ENCODE measurements around the gene DIP2C. TPM values are rescaled to one million over a fixed set of nuclear protein-coding genes. Genes with fewer than 3 reads are reported as not detected.

Gene DIP2C
- total RNA-seq, 4 donors from 2014 or later: 13.4 to 32.0 (median 18.4) TPM

DNA sequence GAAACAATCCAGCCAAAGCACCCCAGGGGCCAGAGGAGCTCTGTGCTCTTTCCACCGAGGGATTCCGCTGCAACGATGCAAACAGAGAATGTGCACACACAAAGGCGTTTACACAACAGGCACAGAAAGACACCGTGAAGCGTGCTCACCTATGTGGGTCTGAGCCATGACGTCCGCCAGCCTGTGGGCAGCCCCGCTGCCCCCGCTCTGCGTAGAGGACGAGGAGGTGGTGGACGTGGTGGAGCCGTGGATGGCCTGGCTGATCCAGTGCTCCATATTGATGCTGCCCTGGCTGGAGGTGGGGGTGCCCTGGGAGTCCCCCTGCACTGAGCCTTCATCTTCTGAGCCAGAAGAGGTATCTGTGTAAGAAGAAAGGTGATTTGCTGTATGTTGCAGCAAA is 266.8 kb downstream of the DIP2C start:
- intact Hi-C loops (cut with DNase I; ENCODE audit: low total_unique reads) (no loop called here), in situ Hi-C loops (cut with MboI; ENCODE audit: low pct_ligation_motif_present in 1 of 4, low pct_unique_long_range_greater_than_20kb in 1 of 4, low sequenced_read_pairs in 3 of 4) (no loop called here)
- Histone ChIP-seq H3K9me3 (no peaks in the 10 kb centered on the region), H3K4me3 (no peak overlapping the region), H3K4me1 (peaks cover 0 to 1% (median 0%) of the 10 kb centered on the region in 4 donors), H3K36me3 (no peaks in the 10 kb centered on the region), H3K27me3 (no peaks in the 10 kb centered on the region), H3K27ac (no peak overlapping the region)
- TF ChIP-seq CTCF (IDR thresholded peaks at IDR 0.05): no peak
- no peak for TF ChIP-seq EP300 (IDR thresholded peaks at IDR 0.05; ENCODE audit: low read depth)
- TF ChIP-seq POLR2A (IDR thresholded peaks at IDR 0.05): no peak
- TF ChIP-seq POLR2AphosphoS5 (IDR thresholded peaks at IDR 0.05): no peak
- no peak for DNase-seq
- WGBS, 2 donors (ENCODE audit: low coverage in 1 of 2): 85 to 90% methylated on average over 4 to 14 of the region's 14 CpGs

DNA sequence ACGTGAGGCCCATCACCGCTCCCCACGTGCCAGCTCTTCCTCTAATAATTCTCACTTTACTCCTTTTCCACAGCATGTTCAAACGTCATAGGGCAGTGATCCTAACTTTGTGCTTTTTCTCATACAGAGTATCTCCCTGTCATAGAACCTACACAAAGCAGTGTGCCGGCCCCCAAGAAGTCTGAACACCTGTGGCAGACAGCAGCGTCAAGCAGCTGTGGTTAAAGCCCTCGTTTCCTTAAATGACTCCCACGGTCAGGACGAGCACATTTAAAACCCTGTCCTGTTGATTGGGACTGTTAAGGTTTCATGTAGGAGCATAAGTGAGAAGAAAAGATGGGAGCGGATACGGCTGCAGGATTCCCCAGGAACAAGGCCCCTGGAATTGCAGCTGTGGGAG is 267.2 kb downstream of the DIP2C start:
- 85 to 97% methylated on average over 5 to 11 of the region's 11 CpGs for WGBS, 2 donors (ENCODE audit: low coverage in 1 of 2)
- no peak for TF ChIP-seq POLR2A (IDR thresholded peaks at IDR 0.05)
- TF ChIP-seq EP300 (IDR thresholded peaks at IDR 0.05; ENCODE audit: low read depth): no peak
- no peak for TF ChIP-seq POLR2AphosphoS5 (IDR thresholded peaks at IDR 0.05)
- no peak for TF ChIP-seq CTCF (IDR thresholded peaks at IDR 0.05)
- Histone ChIP-seq H3K27me3 (no peaks in the 10 kb centered on the region), H3K27ac (no peak overlapping the region), H3K36me3 (no peaks in the 10 kb centered on the region), H3K4me3 (no peak overlapping the region), H3K9me3 (no peaks in the 10 kb centered on the region), H3K4me1 (no peaks in the 10 kb centered on the region)
- in situ Hi-C loops (cut with MboI; ENCODE audit: low pct_ligation_motif_present in 1 of 4, low pct_unique_long_range_greater_than_20kb in 1 of 4, low sequenced_read_pairs in 3 of 4): no loop called here
- no peak for DNase-seq
- intact Hi-C loops (cut with DNase I; ENCODE audit: low total_unique reads): no loop called here

DNA sequence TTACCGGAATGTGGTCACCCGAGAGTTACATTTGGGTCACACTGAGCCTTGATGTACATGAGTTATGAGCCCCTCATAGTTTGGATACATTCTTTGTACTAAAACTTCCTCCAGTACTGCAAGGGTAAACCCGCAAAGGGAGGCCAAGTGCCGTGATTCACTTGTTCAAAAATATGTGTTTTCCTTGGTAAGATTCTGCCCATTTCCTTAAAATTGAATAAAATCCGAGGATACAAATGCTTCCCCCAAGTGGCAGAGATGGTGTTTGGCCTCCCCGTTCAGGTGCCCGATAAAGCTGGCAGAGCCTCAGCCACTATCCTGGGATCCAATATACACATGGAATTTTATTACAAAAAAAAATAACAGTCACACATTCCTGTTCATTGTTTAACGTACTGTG is 268.3 kb downstream of the DIP2C start:
- Histone ChIP-seq H3K9me3 (no peaks in the 10 kb centered on the region), H3K36me3 (no peaks in the 10 kb centered on the region), H3K4me1 (no peaks in the 10 kb centered on the region), H3K4me3 (no peak overlapping the region), H3K27me3 (no peaks in the 10 kb centered on the region), H3K27ac (no peak overlapping the region)
- in situ Hi-C loops (cut with MboI; ENCODE audit: low pct_ligation_motif_present in 1 of 4, low pct_unique_long_range_greater_than_20kb in 1 of 4, low sequenced_read_pairs in 3 of 4): no loop called here
- DNase-seq: no peak
- intact Hi-C loops (cut with DNase I; ENCODE audit: low total_unique reads): no loop called here
- TF ChIP-seq EP300 (IDR thresholded peaks at IDR 0.05; ENCODE audit: low read depth) (no peak), CTCF (IDR thresholded peaks at IDR 0.05) (no peak), POLR2A (IDR thresholded peaks at IDR 0.05) (no peak), POLR2AphosphoS5 (IDR thresholded peaks at IDR 0.05) (no peak)
- 87 to 94% methylated on average over 6 to 8 of the region's 8 CpGs for WGBS, 2 donors (ENCODE audit: low coverage in 1 of 2)

- no peaks in the 10 kb centered on the region for H3K9me3 ChIP-seq
- intact Hi-C loops (cut with DNase I; ENCODE audit: low total_unique reads) (no loop called here), in situ Hi-C loops (cut with MboI; ENCODE audit: low pct_ligation_motif_present in 1 of 4, low pct_unique_long_range_greater_than_20kb in 1 of 4, low sequenced_read_pairs in 3 of 4) (no loop called here)
- no peak overlapping the region for H3K4me3 ChIP-seq
- no peaks in the 10 kb centered on the region for H3K4me1 ChIP-seq
- TF ChIP-seq CTCF (IDR thresholded peaks at IDR 0.05) (no peak), POLR2A (IDR thresholded peaks at IDR 0.05) (no peak), EP300 (IDR thresholded peaks at IDR 0.05; ENCODE audit: low read depth) (no peak), POLR2AphosphoS5 (IDR thresholded peaks at IDR 0.05) (no peak)
- no peak for DNase-seq
- no peaks in the 10 kb centered on the region for H3K36me3 ChIP-seq
- no peaks in the 10 kb centered on the region for H3K27me3 ChIP-seq
- no peak overlapping the region for H3K27ac ChIP-seq
- WGBS, 2 donors (ENCODE audit: low coverage in 1 of 2): 92 to 97% methylated on average over 20 to 46 of the region's 46 CpGs
Observed at GRCh38 chr10:420154-421121, 269.0 kb downstream of the DIP2C start.

Data from transverse colon (tissue), 4 donors.